Neural progenitor cell (in vitro differentiated cells): ENCODE measurements around the gene ITGA6. TPM values are rescaled to one million over a fixed set of nuclear protein-coding genes. Genes with fewer than 3 reads are reported as not detected.

Experiments
- DNase-seq: peaks from one replicate; pipeline ENCODE4 v3.0.0-alpha.2; 2016; ENCODE audit warnings: low spot score
- H2AFZ ChIP-seq: fragments of 200-600 bp; sonication (generic); replicated peaks from 2 replicates; pipeline ENCODE4 v1.6.1; 2016; ENCODE audit warnings: antibody characterized with exemption
- H3F3A ChIP-seq: fragments of 200-600 bp; sonication (generic); 2 replicates; pipeline ENCODE4 v1.6.1; 2016; ENCODE audit warnings: antibody characterized with exemption, low read depth
- H3K27ac ChIP-seq: fragments of 200-600 bp; sonication (generic); 2 replicates; pipeline ENCODE4 v1.5.1; 2016; ENCODE audit warnings: mild to moderate bottlenecking
- H3K27me3 ChIP-seq: fragments of 200-600 bp; sonication (generic); 2 replicates; pipeline ENCODE4 v1.6.1; 2016; ENCODE audit warnings: mild to moderate bottlenecking, moderate library complexity
- H3K36me3 ChIP-seq: fragments of 200-600 bp; sonication (generic); 2 replicates; pipeline ENCODE4 v1.5.1; 2016
- H3K4me1 ChIP-seq: fragments of 200-600 bp; sonication (generic); 2 replicates; pipeline ENCODE4 v1.6.1; 2016; ENCODE audit warnings: mixed run types
- H3K4me2 ChIP-seq: fragments of 200-600 bp; sonication (generic); 2 replicates; pipeline ENCODE4 v1.6.1; 2016
- H3K4me3 ChIP-seq: fragments of 200-600 bp; sonication (generic); 2 replicates; pipeline ENCODE4 v1.5.1; 2016
- H3K79me2 ChIP-seq: fragments of 200-600 bp; sonication (generic); 2 replicates; pipeline ENCODE4 v1.6.1; 2016; ENCODE audit warnings: low read depth
- H3K9ac ChIP-seq: fragments of 200-600 bp; sonication (generic); 2 replicates; pipeline ENCODE4 v1.6.1; 2016
- H3K9me3 ChIP-seq: fragments of 200-600 bp; sonication (generic); 2 replicates; pipeline ENCODE4 v1.5.1; 2016; ENCODE audit warnings: low read depth
- H4K20me1 ChIP-seq: fragments of 200-600 bp; sonication (generic); 2 replicates; pipeline ENCODE4 v1.6.1; 2016; ENCODE audit warnings: low read depth
- H3K27ac Mint-ChIP-seq: 3 replicates; pipeline ENCODE4 v1.8.0; 2021; ENCODE audit warnings: mixed read lengths
- H3K27me3 Mint-ChIP-seq: 2 replicates; pipeline ENCODE4 v1.8.0; 2022; ENCODE audit warnings: low read depth, mild to moderate bottlenecking, inconsistent platforms, moderate library complexity, mixed read lengths; ENCODE audit not compliant: insufficient read depth
- H3K36me3 Mint-ChIP-seq: 3 replicates; pipeline ENCODE4 v1.8.0; 2021; ENCODE audit warnings: mixed read lengths
- H3K4me1 Mint-ChIP-seq: 3 replicates; pipeline ENCODE4 v1.8.0; 2021; ENCODE audit warnings: mixed read lengths
- H3K4me3 Mint-ChIP-seq: 3 replicates; pipeline ENCODE4 v1.8.0; 2021; ENCODE audit warnings: mild to moderate bottlenecking, moderate library complexity, mixed read lengths
- H3K9me3 Mint-ChIP-seq: 3 replicates; pipeline ENCODE4 v1.8.0; 2020; ENCODE audit warnings: mixed read lengths
- EZH2 ChIP-seq: fragments of 200-600 bp; sonication (generic); IDR thresholded peaks from 2 replicates; pipeline ENCODE4 v1.6.1; 2017; ENCODE audit warnings: antibody characterized with exemption, mild to moderate bottlenecking, moderate library complexity
- EZH2phosphoT487 ChIP-seq: fragments of 200-600 bp; sonication (generic); IDR thresholded peaks from 2 replicates; pipeline ENCODE4 v1.6.1; 2017; ENCODE audit warnings: antibody characterized with exemption
- total RNA-seq: library from RNA; depleted of rRNA; stranded (reverse); fragments of >200 nt; gene quantifications from 2 replicates; pipeline ENCODE4 v1.2.3, GENCODE V29; 2015; ENCODE audit warnings: low replicate concordance
- TF ChIP-seq, protein P1 (sequence below): fragments of 200-600 bp; sonication (generic); IDR thresholded peaks from 2 replicates; pipeline ENCODE4 v1.5.1; 2017; ENCODE audit warnings: antibody characterized with exemption, mild to moderate bottlenecking

ITGA6 gene
- total RNA-seq, 1 donor from 2014 or later: 161 TPM

- peak overlapping the region; percentile 89 for H3K27ac Mint-ChIP-seq
- peaks cover 13% of the 10 kb centered on the region for H3K27me3 Mint-ChIP-seq
- no peak overlapping the region for H3K9ac ChIP-seq
- H3K79me2 ChIP-seq: no peaks in the 10 kb centered on the region
- peaks cover 42% of the 10 kb centered on the region for H3K4me1 Mint-ChIP-seq
- DNase-seq: peak; percentile 81
- peak overlapping the region; percentile 78 for H3K4me2 ChIP-seq
- H3K27me3 ChIP-seq: no peaks in the 10 kb centered on the region
- peak overlapping the region; percentile 54 for H3K4me3 Mint-ChIP-seq
- peaks cover 17% of the 10 kb centered on the region for H3F3A ChIP-seq
- H3K27ac ChIP-seq: peak overlapping the region; percentile 55
- H3K9me3 ChIP-seq: no peaks in the 10 kb centered on the region
- peaks cover 4% of the 10 kb centered on the region for H4K20me1 ChIP-seq
- H3K4me1 ChIP-seq: peaks cover 46% of the 10 kb centered on the region
- H2AFZ ChIP-seq: no peak overlapping the region
- H3K36me3 ChIP-seq: no peaks in the 10 kb centered on the region
- peaks cover 2% of the 10 kb centered on the region for H3K36me3 Mint-ChIP-seq
- H3K9me3 Mint-ChIP-seq: peaks cover 17% of the 10 kb centered on the region
- peak overlapping the region; percentile 17 for H3K4me3 ChIP-seq
- peak; percentile 55 for TF ChIP-seq EZH2phosphoT487
- no peak for TF ChIP-seq EZH2
- TF ChIP-seq, protein P1, sequence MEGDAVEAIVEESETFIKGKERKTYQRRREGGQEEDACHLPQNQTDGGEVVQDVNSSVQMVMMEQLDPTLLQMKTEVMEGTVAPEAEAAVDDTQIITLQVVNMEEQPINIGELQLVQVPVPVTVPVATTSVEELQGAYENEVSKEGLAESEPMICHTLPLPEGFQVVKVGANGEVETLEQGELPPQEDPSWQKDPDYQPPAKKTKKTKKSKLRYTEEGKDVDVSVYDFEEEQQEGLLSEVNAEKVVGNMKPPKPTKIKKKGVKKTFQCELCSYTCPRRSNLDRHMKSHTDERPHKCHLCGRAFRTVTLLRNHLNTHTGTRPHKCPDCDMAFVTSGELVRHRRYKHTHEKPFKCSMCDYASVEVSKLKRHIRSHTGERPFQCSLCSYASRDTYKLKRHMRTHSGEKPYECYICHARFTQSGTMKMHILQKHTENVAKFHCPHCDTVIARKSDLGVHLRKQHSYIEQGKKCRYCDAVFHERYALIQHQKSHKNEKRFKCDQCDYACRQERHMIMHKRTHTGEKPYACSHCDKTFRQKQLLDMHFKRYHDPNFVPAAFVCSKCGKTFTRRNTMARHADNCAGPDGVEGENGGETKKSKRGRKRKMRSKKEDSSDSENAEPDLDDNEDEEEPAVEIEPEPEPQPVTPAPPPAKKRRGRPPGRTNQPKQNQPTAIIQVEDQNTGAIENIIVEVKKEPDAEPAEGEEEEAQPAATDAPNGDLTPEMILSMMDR: no peak
These were observed 11.6 kb upstream of the ITGA6 start for GRCh38 chr2:172415865-172416183.

DNA sequence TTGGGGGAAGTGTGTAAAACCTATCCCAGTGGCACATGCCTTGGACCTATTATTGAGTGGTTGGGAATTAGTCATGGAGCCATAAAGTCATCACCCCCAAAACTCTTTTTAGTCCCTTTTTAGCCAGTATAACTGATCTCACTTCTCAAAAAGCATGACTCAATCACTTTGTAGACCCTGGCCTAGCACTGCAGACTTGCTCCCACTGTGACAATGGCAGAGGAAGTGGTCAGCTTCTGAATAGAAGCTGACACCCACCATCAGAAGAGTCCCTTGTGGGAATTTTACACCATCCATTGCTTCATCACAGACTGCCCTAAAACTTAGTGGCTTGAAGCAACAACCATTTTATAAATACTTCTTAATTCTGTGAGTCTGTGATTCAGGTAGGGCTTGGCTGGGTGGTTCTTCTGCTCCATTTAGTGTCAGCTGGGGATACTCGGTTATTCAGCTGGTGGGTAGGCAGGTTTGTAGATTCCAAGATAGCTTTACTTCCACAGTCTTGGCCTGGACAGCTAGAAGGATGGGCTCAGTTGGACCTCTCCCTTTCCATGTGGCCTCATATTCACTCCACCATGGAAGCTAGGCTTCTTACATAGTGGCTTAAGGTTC is 10.8 kb upstream of the ITGA6 start:
- no peak overlapping the region for H3K9ac ChIP-seq
- peaks cover 4% of the 10 kb centered on the region for H4K20me1 ChIP-seq
- Mint-ChIP-seq H3K4me1 (peaks cover 48% of the 10 kb centered on the region), H3K9me3 (peaks cover 17% of the 10 kb centered on the region), H3K27me3 (peaks cover 13% of the 10 kb centered on the region), H3K4me3 (no peak overlapping the region), H3K36me3 (peaks cover 2% of the 10 kb centered on the region), H3K27ac (no peak overlapping the region)
- H3K79me2 ChIP-seq: no peaks in the 10 kb centered on the region
- TF ChIP-seq, protein P1: no peak
- TF ChIP-seq EZH2: no peak
- H3F3A ChIP-seq: peaks cover 17% of the 10 kb centered on the region
- H3K4me1 ChIP-seq: peaks cover 53% of the 10 kb centered on the region
- no peak for DNase-seq
- H3K27me3 ChIP-seq: no peaks in the 10 kb centered on the region
- peak overlapping the region; percentile 78 for H3K4me2 ChIP-seq
- no peak overlapping the region for H2AFZ ChIP-seq
- no peaks in the 10 kb centered on the region for H3K36me3 ChIP-seq
- H3K27ac ChIP-seq: no peak overlapping the region
- H3K4me3 ChIP-seq: no peak overlapping the region
- no peaks in the 10 kb centered on the region for H3K9me3 ChIP-seq

DNA sequence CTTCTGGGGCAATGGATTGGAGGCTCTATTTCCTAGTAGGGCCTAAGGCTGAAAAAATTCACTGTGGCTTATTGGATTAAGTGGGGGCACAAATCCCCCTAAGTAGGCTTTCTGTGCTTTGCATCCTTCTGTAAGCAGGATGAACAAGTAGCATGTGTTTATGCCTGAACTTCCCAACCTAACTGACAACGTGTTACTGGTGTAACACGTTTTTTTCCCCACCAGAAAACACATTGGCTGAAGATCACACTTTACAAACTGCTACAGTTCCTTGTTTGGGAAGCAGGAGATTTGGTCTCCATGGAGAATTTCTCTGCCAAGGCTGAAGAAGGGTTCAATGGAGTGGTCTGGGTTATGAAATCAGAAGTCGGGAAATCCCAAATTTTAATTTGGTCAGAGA is 7.2 kb upstream of the ITGA6 start:
- Histone ChIP-seq H3F3A (peaks cover 16% of the 10 kb centered on the region), H4K20me1 (peaks cover 3% of the 10 kb centered on the region), H3K79me2 (no peaks in the 10 kb centered on the region), H3K4me2 (peak overlapping the region; percentile 36), H2AFZ (no peak overlapping the region), H3K4me3 (no peak overlapping the region), H3K27me3 (no peaks in the 10 kb centered on the region), H3K9me3 (no peaks in the 10 kb centered on the region), H3K27ac (no peak overlapping the region), H3K36me3 (no peaks in the 10 kb centered on the region), H3K4me1 (peaks cover 33% of the 10 kb centered on the region), H3K9ac (no peak overlapping the region)
- Mint-ChIP-seq H3K4me1 (peaks cover 39% of the 10 kb centered on the region), H3K27ac (no peak overlapping the region), H3K27me3 (peaks cover 13% of the 10 kb centered on the region), H3K9me3 (peaks cover 17% of the 10 kb centered on the region), H3K36me3 (peaks cover 2% of the 10 kb centered on the region), H3K4me3 (no peak overlapping the region)
- TF ChIP-seq EZH2 (no peak), EZH2phosphoT487 (no peak)
- TF ChIP-seq, protein P1: no peak
- DNase-seq: peak; percentile 51
